GM21423 (cell line): ENCODE data around the gene NAA16.
"Not testable (repeated sequence)": the region's sequence is repeated elsewhere in the genome, so short reads cannot be mapped to it uniquely, and the experiment has no call there.

Source experiments
- ATAC-seq: cut with Tn5 transposase; IDR thresholded peaks from one replicate; pipeline ENCODE4 v1.9.1; 2021; ENCODE audit warnings: mild to moderate bottlenecking, moderate library complexity; ENCODE audit not compliant: unreplicated experiment

NAA16 gene

DNA sequence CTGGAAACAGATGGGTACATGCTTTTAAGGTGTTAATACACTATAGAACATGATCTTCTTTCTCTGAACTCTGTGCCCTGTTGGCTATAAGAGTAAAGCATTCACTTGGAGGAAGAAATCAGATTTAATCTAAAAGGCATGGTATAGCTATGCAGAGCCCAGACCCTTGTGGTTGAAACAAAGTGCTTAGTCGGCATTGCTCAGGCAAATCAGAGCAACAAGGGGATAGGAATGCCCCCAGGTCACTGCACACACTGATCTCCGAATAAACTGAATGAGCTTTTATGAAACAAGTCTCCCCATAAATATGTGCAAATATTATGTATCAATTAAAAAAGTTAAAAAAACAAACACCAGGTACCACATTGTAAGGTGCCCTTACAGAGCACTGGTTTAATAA lies 94.3 kb downstream of the NAA16 start:
- no peak for ATAC-seq

DNA sequence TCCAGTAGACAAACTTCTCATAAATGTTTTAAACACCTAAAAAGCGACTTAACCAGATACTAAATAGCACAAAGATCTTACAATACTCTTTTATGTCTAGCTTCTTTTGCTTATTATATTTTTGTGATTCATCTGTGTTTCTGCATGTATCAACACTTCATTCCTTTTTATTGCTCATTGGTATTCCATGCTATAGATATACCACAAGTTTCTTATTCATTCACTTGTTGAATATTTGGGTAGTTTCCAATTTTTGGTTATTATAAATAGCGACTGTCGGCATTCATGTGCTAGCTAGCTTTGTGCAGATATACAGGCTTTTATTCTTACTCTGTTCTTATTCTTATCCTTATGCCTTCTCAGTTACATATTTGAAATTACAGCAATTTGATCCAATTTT lies 96.3 kb downstream of the NAA16 start:
- ATAC-seq: no peak

GRCh38 chr13:41408121-41408520 lies 97.1 kb downstream of the NAA16 start:
- ATAC-seq: no peak

GRCh38 chr13:41408746-41409145 lies 97.7 kb downstream of the NAA16 start:
- no peak for ATAC-seq

- no peak for ATAC-seq
These were observed 98.5 kb downstream of the NAA16 start for GRCh38 chr13:41409611-41410010.

GRCh38 chr13:41411060-41411459 lies 100.0 kb downstream of the NAA16 start:
- no peak for ATAC-seq

- ATAC-seq: no peak
These were observed 100.5 kb downstream of the NAA16 start for GRCh38 chr13:41411522-41411921.

- ATAC-seq: no peak
These were observed 102.8 kb downstream of the NAA16 start for GRCh38 chr13:41413872-41414271.

DNA sequence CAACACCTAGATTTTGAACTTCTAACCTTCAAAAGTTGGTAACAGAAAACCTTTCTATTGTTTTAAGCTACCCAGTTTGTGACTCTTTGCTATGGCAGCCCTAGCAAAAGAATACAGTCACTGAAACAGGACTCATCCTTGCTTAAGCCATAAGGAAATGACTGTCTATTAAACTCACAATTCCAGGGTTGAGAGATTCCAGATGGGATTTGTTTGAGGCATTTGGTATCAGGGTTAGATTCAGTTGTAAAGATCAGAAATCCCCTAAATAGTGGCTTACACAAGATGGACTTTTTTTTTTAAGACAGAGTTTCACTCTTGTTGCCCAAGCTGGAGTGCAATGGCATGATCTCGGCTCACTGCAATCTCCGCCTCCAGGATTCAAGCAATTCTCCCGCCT lies 105.2 kb downstream of the NAA16 start:
- ATAC-seq: no peak

GRCh38 chr13:41418027-41418426 lies 107.0 kb downstream of the NAA16 start:
- no peak for ATAC-seq

- no peak for ATAC-seq
These were observed 107.7 kb downstream of the NAA16 start for GRCh38 chr13:41418731-41419130.

DNA sequence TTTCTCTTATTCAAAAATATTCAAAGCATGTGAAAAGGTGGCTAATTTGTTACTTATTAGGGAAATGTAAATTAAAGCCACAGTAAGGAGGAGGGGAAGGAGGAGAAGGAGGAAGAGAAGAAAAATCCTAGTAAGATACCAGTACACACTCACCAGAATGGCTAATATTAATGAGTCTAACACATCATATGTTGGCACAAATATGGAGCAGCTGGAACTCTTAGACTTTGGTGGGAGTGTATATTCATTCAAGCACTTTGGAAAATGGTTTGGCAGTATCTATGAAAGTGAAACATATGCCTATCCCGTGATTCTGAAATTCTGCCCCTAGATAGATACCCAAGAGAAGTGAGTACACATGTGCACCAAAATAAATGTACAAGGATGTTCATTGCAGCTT lies 108.1 kb downstream of the NAA16 start:
- ATAC-seq: no peak

DNA sequence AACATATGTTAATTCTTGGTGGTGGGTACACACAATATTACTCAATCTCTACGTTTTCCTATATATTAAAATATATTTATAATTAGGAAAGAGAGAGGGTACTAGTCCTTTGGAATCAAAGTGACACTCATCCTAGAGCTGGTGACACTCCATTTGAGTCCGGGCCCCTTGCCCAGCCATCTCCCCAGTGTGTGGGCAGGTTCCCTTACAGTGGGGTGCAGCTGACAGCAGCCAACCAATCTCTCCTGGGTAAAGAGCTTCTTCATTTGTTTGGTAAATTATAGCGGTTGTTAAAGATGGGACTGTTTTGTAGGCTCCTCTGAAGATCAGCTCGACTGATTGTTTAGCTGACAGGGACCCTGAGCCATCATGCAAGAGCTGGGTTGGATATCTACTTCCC lies 109.1 kb downstream of the NAA16 start:
- ATAC-seq: no peak

DNA sequence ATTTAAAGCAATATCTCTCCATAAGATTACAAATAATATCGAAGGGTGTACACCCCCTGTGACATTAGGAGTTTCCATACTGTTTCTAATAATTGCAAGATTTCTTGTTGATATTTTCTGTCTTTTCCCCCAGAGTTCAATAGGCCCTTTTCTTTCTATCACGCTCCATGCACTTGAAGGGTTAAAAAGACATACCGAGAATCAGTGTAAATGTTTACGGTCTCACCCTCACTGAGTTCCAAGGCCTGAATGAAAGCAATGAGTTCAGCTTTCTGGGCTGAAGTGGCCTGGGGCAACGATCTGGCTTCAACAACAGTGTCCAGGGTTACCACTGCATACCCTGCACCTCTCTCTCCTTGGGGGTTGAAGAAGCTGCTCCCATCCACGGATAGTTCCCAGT lies 110.3 kb downstream of the NAA16 start:
- not testable (repeated sequence) for ATAC-seq

- ATAC-seq: not testable (repeated sequence)
These were observed 110.9 kb downstream of the NAA16 start for GRCh38 chr13:41421983-41422382.

DNA sequence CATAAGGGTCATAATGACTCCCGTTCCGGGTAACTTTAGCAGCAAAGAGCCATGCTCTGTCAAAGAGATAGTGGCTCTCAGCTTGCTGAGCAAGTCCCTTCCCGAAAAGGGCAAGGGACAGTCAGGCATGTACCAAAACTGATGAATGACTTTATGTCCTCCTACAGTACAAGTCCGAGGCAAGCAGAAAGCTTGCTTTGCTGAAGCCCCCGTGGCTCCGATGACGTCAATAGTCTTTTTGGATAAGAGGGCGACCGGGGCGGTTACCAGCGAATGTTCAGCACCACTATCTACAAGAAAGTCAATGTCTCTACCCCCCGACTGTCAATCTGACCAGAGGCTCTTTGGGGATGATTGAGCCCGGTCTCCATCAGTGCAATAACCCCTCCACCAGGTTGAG lies 112.2 kb downstream of the NAA16 start:
- ATAC-seq: not testable (repeated sequence)

- not testable (repeated sequence) for ATAC-seq
These were observed 113.6 kb downstream of the NAA16 start for GRCh38 chr13:41424675-41425074.

- no peak for ATAC-seq
These were observed 115.0 kb downstream of the NAA16 start for GRCh38 chr13:41426047-41426446.
